HG03520 (cell line): Measurements from ENCODE around the gene AKAIN1.

Experiments
- ATAC-seq: cut with Tn5 transposase; IDR thresholded peaks from one replicate; pipeline ENCODE4 v1.9.1; 2021; ENCODE audit warnings: mild to moderate bottlenecking, moderate library complexity; ENCODE audit not compliant: unreplicated experiment

AKAIN1 gene

DNA sequence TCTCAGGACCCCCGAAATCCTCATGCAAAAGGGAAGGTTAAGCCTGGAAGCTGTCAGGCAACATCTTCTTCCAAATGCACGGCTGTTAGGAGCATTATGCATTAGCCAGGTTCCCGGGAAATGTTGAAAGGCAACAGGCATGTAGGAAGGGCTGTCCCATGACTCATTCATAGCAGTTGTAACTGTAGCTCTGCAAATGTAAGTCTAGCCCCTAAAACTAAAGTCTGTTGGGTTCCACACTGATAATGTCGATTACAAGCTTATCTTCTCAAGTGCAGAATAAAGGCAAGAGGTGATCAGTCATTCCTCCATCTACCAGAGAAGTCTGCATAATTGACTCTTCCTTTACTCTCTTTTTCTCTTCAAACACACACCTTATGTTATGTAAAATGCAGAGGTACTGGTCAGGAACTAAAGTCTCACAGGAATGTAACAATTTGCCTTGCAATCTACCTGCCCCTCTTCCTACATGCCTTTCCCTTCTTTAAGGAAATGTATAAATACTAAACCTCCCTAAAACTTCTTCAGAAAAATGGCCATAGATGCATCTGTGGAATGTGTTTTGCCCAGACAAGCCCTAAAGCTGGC is 99.8 kb downstream of the AKAIN1 start:
- ATAC-seq: no peak

DNA sequence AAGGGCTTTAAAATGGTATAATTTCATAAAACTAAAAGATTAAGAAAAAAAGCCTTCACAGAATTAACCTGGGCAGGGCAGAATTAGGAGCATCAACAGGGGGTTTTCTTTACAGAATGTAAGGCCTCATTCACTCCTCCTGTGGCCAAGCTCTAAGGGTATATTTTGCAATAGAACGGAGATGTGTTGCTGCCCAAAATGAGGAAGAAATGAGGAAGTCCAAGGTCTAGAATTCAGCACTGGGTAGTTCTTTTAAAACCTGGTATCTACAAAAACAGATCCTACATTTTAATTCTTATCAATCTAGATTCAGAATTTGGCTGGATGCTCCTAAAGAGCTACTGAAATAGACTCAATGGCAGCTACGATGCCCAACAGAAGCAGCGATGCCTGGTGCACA is 101.8 kb downstream of the AKAIN1 start:
- ATAC-seq: no peak

DNA sequence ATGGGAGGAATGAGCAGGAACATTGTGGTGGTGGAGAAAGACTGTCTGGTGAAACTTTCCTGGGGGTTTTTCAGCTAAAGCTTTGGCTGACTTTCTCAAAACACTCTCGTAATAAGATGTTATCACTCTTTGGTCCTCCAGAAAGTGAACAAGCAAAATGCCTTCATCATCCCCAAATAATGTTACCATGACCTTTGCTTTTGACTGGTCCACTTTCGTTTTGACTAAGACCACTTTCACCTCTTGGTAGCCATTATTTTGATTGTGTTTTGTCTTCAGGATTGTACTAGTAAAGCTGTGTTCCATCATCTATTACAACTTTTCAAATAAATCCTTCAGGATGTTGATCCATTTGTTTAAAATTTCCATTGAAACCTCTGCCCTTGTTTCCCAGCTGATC is 103.2 kb downstream of the AKAIN1 start:
- no peak for ATAC-seq
